PC-9 (cell line): Measurements from ENCODE around the gene LGR6. TPM values are rescaled to one million over a fixed set of nuclear protein-coding genes. Genes with fewer than 3 reads are reported as not detected.
"Not testable (repeated sequence)": the region's sequence is repeated elsewhere in the genome, so short reads cannot be mapped to it uniquely, and the experiment has no call there.

Experiments
- BruUV-seq: library from RNA; stranded (reverse); fragments of 400-500 nt; replicated peaks from 2 replicates; lab custom pipeline; 2021; lab: Mats Ljungman, UMichigan
- CTCF ChIA-PET: fragments of 300-600 bp; sonication (Branson Sonifier 250); formaldehyde crosslinking; loops from one replicate; lab custom pipeline; 2022; ENCODE audit warnings: antibody characterized with exemption; lab: Charles Lee
- POLR2A ChIA-PET: fragments of 300-600 bp; sonication (Branson Sonifier 250); formaldehyde crosslinking; loops from one replicate; lab custom pipeline; 2022; ENCODE audit warnings: antibody characterized with exemption; ENCODE audit not compliant: unreplicated experiment; lab: Charles Lee
- DNase-seq, 2 experiments: peaks; one replicate each; pipeline versions ENCODE4 v3.0.0 to v3.0.0-alpha.2; 2015 to 2022; ENCODE audit warnings: mixed read lengths in 1 of 2
- H2AFZ ChIP-seq: fragments of 200-600 bp; sonication (generic); 2 replicates; pipeline ENCODE4 v1.8.1; 2017; ENCODE audit warnings: antibody characterized with exemption
- H3F3A ChIP-seq: fragments of 200-600 bp; sonication (generic); 2 replicates; pipeline ENCODE4 v1.8.1; 2017; ENCODE audit warnings: antibody characterized with exemption, mild to moderate bottlenecking, low read depth; ENCODE audit not compliant: insufficient read depth
- H3K27ac ChIP-seq: fragments of 200-600 bp; sonication (generic); 2 replicates; pipeline ENCODE4 v1.6.1; 2016; ENCODE audit warnings: mixed run types
- H3K27me3 ChIP-seq: fragments of 200-600 bp; sonication (generic); 2 replicates; pipeline ENCODE4 v1.6.1; 2016; ENCODE audit warnings: low read depth, mixed run types; ENCODE audit not compliant: insufficient read depth
- H3K36me3 ChIP-seq: fragments of 200-600 bp; sonication (generic); 2 replicates; pipeline ENCODE4 v1.6.1; 2016; ENCODE audit warnings: low read depth, mixed run types
- H3K4me1 ChIP-seq: fragments of 200-600 bp; sonication (generic); replicated peaks from 2 replicates; pipeline ENCODE4 v1.6.1; 2016; ENCODE audit warnings: mixed run types; ENCODE audit not compliant: insufficient read depth
- H3K4me2 ChIP-seq: fragments of 200-600 bp; sonication (generic); 2 replicates; pipeline ENCODE4 v1.6.1; 2017; ENCODE audit warnings: mixed run types
- H3K4me3 ChIP-seq: fragments of 200-600 bp; sonication (generic); 2 replicates; pipeline ENCODE4 v1.6.1; 2016; ENCODE audit warnings: mixed run types
- H3K79me2 ChIP-seq: fragments of 200-600 bp; sonication (generic); 2 replicates; pipeline ENCODE4 v1.6.1; 2017; ENCODE audit warnings: low read depth, mixed run types
- H3K9me2 ChIP-seq: fragments of 200-600 bp; sonication (generic); 2 replicates; pipeline ENCODE4 v1.8.1; 2017; ENCODE audit warnings: mild to moderate bottlenecking; ENCODE audit not compliant: insufficient read depth
- H3K9me3 ChIP-seq: fragments of 200-600 bp; sonication (generic); 2 replicates; pipeline ENCODE4 v1.8.1; 2016; ENCODE audit warnings: low read depth; ENCODE audit not compliant: insufficient read depth
- H4K20me1 ChIP-seq: fragments of 200-600 bp; sonication (generic); 2 replicates; pipeline ENCODE4 v1.8.1; 2017; ENCODE audit not compliant: insufficient read depth
- EZH2 ChIP-seq: fragments of 200-600 bp; sonication (generic); IDR thresholded peaks from 2 replicates; pipeline ENCODE4 v1.8.0; 2017; ENCODE audit warnings: antibody characterized with exemption, low read depth
- intact Hi-C: fragments of 100-400 bp; cut with micrococcal nuclease; formaldehyde crosslinking; loops from one replicate; pipeline ENCODE4 v1.10.0; 2022; ENCODE audit not compliant: unreplicated experiment
- total RNA-seq: library from RNA; stranded (reverse); gene quantifications from 2 replicates; pipeline ENCODE4 v1.2.3, GENCODE V29; 2021
- TF ChIP-seq, protein P1 (sequence below): fragments of 200-600 bp; sonication (generic); conservative IDR thresholded peaks from 2 replicates; pipeline ENCODE4 v1.6.1; 2017; ENCODE audit warnings: mixed run types, antibody characterized with exemption, mild to moderate bottlenecking, moderate library complexity

The LGR6 gene
- total RNA-seq, 1 experiment from 2014 or later: 5.6 TPM

DNA sequence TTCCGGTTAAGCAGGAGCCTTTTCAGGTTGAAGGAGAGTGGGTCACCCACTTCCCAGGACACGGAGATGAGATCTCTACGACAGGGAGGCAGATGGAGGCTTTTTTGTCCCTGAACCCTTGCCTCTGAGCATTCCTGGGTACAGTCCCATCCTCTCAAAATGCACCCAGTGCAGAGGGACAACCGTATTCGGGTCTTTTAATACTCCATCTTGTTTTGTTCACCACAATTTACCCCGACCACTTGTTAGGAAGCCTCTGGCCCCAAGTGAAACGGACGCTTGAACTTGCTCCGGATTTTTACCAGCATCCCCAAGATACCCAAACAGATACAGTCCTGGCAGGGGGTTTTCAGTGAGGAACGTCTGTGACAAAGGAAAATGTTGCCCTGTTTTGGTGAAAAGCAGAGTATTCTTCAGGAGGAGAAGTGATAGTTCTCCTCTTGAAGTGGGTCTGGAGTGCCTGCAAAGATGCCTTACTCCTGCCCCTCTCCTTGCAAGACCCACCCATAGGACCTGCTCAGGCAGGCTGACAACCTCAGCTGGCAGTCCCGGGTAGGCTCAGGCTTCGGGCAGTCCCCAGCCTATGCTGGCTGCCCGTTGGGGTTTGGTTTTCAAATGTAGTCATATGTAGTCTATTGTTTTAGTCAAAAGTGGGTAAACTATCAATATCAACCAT lies 48.4 kb upstream of the LGR6 start:
- Histone ChIP-seq H3K27ac (no peak overlapping the region), H3K36me3 (0 out of 2 replicates have a peak, but pooled peaks cover 8% of the 10 kb centered on the region), H3K79me2 (peaks cover 37% of the 10 kb centered on the region), H3K9me2 (no peaks in the 10 kb centered on the region), H3K9me3 (no peaks in the 10 kb centered on the region), H3K27me3 (no peaks in the 10 kb centered on the region), H4K20me1 (peaks cover 28% of the 10 kb centered on the region), H3K4me1 (peaks cover 15% of the 10 kb centered on the region), H3K4me2 (peak overlapping the region; percentile 95), H3K4me3 (peak overlapping the region; percentile 95), H2AFZ (peak overlapping the region; percentile 94), H3F3A (peaks cover 17% of the 10 kb centered on the region; the same call in 1 of the 2 replicates)
- intact Hi-C loops: no loop called here
- ChIA-PET CTCF (no interaction called here), POLR2A (interaction anchor here (0.7 kb wide), 1 partner anchor 39 kb away, joined by 4 read pairs; no protein-coding TSS in a partner anchor)
- BruUV-seq: TSS peak; percentile 73
- DNase-seq: no peak
- no peak for TF ChIP-seq EZH2
- TF ChIP-seq, protein P1, sequence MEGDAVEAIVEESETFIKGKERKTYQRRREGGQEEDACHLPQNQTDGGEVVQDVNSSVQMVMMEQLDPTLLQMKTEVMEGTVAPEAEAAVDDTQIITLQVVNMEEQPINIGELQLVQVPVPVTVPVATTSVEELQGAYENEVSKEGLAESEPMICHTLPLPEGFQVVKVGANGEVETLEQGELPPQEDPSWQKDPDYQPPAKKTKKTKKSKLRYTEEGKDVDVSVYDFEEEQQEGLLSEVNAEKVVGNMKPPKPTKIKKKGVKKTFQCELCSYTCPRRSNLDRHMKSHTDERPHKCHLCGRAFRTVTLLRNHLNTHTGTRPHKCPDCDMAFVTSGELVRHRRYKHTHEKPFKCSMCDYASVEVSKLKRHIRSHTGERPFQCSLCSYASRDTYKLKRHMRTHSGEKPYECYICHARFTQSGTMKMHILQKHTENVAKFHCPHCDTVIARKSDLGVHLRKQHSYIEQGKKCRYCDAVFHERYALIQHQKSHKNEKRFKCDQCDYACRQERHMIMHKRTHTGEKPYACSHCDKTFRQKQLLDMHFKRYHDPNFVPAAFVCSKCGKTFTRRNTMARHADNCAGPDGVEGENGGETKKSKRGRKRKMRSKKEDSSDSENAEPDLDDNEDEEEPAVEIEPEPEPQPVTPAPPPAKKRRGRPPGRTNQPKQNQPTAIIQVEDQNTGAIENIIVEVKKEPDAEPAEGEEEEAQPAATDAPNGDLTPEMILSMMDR: no peak

DNA sequence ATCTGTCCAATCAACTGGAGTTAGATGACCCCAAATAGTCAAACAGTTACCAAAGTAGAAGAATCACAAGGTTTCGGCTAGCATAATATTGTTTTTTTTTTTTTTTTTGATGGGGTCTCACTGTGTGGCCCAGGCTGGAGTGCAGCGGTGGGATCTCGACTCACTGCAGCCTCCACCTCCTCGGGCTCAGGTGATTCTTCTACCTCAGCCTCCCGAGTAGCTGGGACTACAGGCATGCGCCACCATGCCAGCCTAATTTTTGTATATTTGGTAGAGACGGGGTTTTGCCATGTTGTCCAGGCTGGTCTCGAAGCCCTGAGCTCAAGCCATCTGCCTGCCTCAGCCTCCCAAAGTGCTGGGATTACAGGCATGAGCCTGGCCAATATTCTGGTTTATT lies 47.9 kb upstream of the LGR6 start:
- H4K20me1 ChIP-seq: peaks cover 23% of the 10 kb centered on the region
- POLR2A ChIA-PET: interaction anchor here (0.7 kb wide), 1 partner anchor 38 kb away, joined by 4 read pairs; no protein-coding TSS in a partner anchor
- DNase-seq, H3K9me2 ChIP-seq, H3K4me3 ChIP-seq, H3K27me3 ChIP-seq, H3K4me2 ChIP-seq, H3K36me3 ChIP-seq, intact Hi-C loops, H3K27ac ChIP-seq, BruUV-seq, CTCF ChIA-PET, H3K9me3 ChIP-seq, H2AFZ ChIP-seq: not testable (repeated sequence)
- peaks cover 15% of the 10 kb centered on the region for H3K4me1 ChIP-seq
- peaks cover 32% of the 10 kb centered on the region for H3K79me2 ChIP-seq
- H3F3A ChIP-seq: peaks cover 17% of the 10 kb centered on the region; the same call in 1 of the 2 replicates

DNA sequence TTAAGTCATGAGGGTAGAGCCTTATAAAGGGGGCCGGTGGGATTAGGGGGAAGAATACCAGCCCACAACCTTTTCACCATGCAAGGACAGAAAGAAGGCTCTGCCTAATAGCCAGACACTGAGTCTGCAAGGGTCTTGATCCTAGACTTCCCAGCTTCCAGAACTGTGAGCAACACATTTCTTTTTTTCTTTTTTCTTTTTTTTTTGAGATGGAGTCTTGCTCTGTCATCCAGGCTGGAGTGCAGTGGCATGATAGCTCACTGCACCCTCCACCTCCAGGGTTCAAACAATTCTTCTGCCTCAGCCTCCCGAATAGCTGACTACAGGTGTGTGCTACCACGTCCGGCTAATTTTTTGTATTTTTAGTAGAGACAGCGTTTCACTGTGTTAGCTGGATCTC lies 47.3 kb upstream of the LGR6 start:
- TF ChIP-seq, protein P1: no peak
- no peak for TF ChIP-seq EZH2
- CTCF ChIA-PET: interaction anchor here (0.6 kb wide), 1 partner anchor 23 kb away, joined by 3 read pairs; no protein-coding TSS in a partner anchor
- Histone ChIP-seq H3K4me1 (peaks cover 15% of the 10 kb centered on the region), H3K27me3 (no peaks in the 10 kb centered on the region), H2AFZ (no peak overlapping the region), H3K9me3 (no peaks in the 10 kb centered on the region), H3K27ac (no peak overlapping the region), H3F3A (peaks cover 17% of the 10 kb centered on the region; the same call in 1 of the 2 replicates), H3K4me3 (no peak overlapping the region), H3K9me2 (no peaks in the 10 kb centered on the region), H4K20me1 (peaks cover 18% of the 10 kb centered on the region), H3K36me3 (no peaks in the 10 kb centered on the region), H3K79me2 (peaks cover 26% of the 10 kb centered on the region), H3K4me2 (no peak overlapping the region)
- intact Hi-C loops: no loop called here
- BruUV-seq: no TSS peak
- POLR2A ChIA-PET: interaction anchor here (0.7 kb wide), 1 partner anchor 38 kb away, joined by 4 read pairs; no protein-coding TSS in a partner anchor
- no peak for DNase-seq
